PC-9 (cell line): ENCODE results near the gene PTPN22. TPM values are rescaled to one million over a fixed set of nuclear protein-coding genes. Genes with fewer than 3 reads are reported as not detected.

Experiments
- BruUV-seq: library from RNA; stranded (reverse); fragments of 400-500 nt; replicated peaks from 2 replicates; lab custom pipeline; 2021; lab: Mats Ljungman, UMichigan
- CTCF ChIA-PET: fragments of 300-600 bp; sonication (Branson Sonifier 250); formaldehyde crosslinking; loops from one replicate; lab custom pipeline; 2022; ENCODE audit warnings: antibody characterized with exemption; lab: Charles Lee
- POLR2A ChIA-PET: fragments of 300-600 bp; sonication (Branson Sonifier 250); formaldehyde crosslinking; loops from one replicate; lab custom pipeline; 2022; ENCODE audit warnings: antibody characterized with exemption; ENCODE audit not compliant: unreplicated experiment; lab: Charles Lee
- DNase-seq, 2 experiments: peaks; one replicate each; pipeline versions ENCODE4 v3.0.0 to v3.0.0-alpha.2; 2015 to 2022; ENCODE audit warnings: mixed read lengths in 1 of 2
- H2AFZ ChIP-seq: fragments of 200-600 bp; sonication (generic); 2 replicates; pipeline ENCODE4 v1.8.1; 2017; ENCODE audit warnings: antibody characterized with exemption
- H3F3A ChIP-seq: fragments of 200-600 bp; sonication (generic); 2 replicates; pipeline ENCODE4 v1.8.1; 2017; ENCODE audit warnings: antibody characterized with exemption, mild to moderate bottlenecking, low read depth; ENCODE audit not compliant: insufficient read depth
- H3K27ac ChIP-seq: fragments of 200-600 bp; sonication (generic); 2 replicates; pipeline ENCODE4 v1.6.1; 2016; ENCODE audit warnings: mixed run types
- H3K27me3 ChIP-seq: fragments of 200-600 bp; sonication (generic); 2 replicates; pipeline ENCODE4 v1.6.1; 2016; ENCODE audit warnings: low read depth, mixed run types; ENCODE audit not compliant: insufficient read depth
- H3K36me3 ChIP-seq: fragments of 200-600 bp; sonication (generic); 2 replicates; pipeline ENCODE4 v1.6.1; 2016; ENCODE audit warnings: low read depth, mixed run types
- H3K4me1 ChIP-seq: fragments of 200-600 bp; sonication (generic); replicated peaks from 2 replicates; pipeline ENCODE4 v1.6.1; 2016; ENCODE audit warnings: mixed run types; ENCODE audit not compliant: insufficient read depth
- H3K4me2 ChIP-seq: fragments of 200-600 bp; sonication (generic); 2 replicates; pipeline ENCODE4 v1.6.1; 2017; ENCODE audit warnings: mixed run types
- H3K4me3 ChIP-seq: fragments of 200-600 bp; sonication (generic); 2 replicates; pipeline ENCODE4 v1.6.1; 2016; ENCODE audit warnings: mixed run types
- H3K79me2 ChIP-seq: fragments of 200-600 bp; sonication (generic); 2 replicates; pipeline ENCODE4 v1.6.1; 2017; ENCODE audit warnings: low read depth, mixed run types
- H3K9me2 ChIP-seq: fragments of 200-600 bp; sonication (generic); 2 replicates; pipeline ENCODE4 v1.8.1; 2017; ENCODE audit warnings: mild to moderate bottlenecking; ENCODE audit not compliant: insufficient read depth
- H3K9me3 ChIP-seq: fragments of 200-600 bp; sonication (generic); 2 replicates; pipeline ENCODE4 v1.8.1; 2016; ENCODE audit warnings: low read depth; ENCODE audit not compliant: insufficient read depth
- H4K20me1 ChIP-seq: fragments of 200-600 bp; sonication (generic); 2 replicates; pipeline ENCODE4 v1.8.1; 2017; ENCODE audit not compliant: insufficient read depth
- EZH2 ChIP-seq: fragments of 200-600 bp; sonication (generic); IDR thresholded peaks from 2 replicates; pipeline ENCODE4 v1.8.0; 2017; ENCODE audit warnings: antibody characterized with exemption, low read depth
- intact Hi-C: fragments of 100-400 bp; cut with micrococcal nuclease; formaldehyde crosslinking; loops from one replicate; pipeline ENCODE4 v1.10.0; 2022; ENCODE audit not compliant: unreplicated experiment
- total RNA-seq: library from RNA; stranded (reverse); gene quantifications from 2 replicates; pipeline ENCODE4 v1.2.3, GENCODE V29; 2021
- TF ChIP-seq, protein P1 (sequence below): fragments of 200-600 bp; sonication (generic); conservative IDR thresholded peaks from 2 replicates; pipeline ENCODE4 v1.6.1; 2017; ENCODE audit warnings: mixed run types, antibody characterized with exemption, mild to moderate bottlenecking, moderate library complexity

Gene PTPN22
- total RNA-seq, 1 experiment from 2014 or later: 0.11 TPM

DNA sequence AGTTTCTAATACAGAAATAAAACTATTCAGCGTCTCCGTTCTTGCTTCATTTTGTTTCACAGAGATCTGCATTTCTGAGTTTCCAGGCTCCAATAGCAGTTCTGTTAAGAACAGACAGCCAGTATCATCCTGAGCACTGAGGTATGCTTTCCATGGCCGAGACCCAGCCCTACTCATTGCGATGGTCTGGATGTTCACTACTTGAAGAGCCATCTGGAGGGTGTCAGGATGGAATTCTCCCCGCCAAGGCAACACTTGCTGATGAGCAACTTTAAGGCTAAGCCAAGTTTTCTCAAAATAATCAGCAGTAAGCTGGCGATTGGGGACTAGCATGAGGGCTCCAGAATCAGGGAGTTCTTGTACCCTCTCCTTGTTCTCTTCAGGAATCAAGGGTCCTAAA, 23.6 kb upstream of the PTPN22 start:
- Histone ChIP-seq H3K9me3 (no peaks in the 10 kb centered on the region), H3K27ac (no peak overlapping the region), H3K4me1 (no peaks in the 10 kb centered on the region), H3K27me3 (no peaks in the 10 kb centered on the region), H3F3A (0 out of 2 replicates have a peak, but pooled peaks cover 5% of the 10 kb centered on the region), H3K4me2 (no peak overlapping the region), H4K20me1 (no peaks in the 10 kb centered on the region), H3K9me2 (no peaks in the 10 kb centered on the region), H3K36me3 (no peaks in the 10 kb centered on the region; the same call in 1 of the 2 replicates), H3K79me2 (no peaks in the 10 kb centered on the region), H2AFZ (no peak overlapping the region), H3K4me3 (no peak overlapping the region)
- no peak for TF ChIP-seq EZH2
- TF ChIP-seq, protein P1, sequence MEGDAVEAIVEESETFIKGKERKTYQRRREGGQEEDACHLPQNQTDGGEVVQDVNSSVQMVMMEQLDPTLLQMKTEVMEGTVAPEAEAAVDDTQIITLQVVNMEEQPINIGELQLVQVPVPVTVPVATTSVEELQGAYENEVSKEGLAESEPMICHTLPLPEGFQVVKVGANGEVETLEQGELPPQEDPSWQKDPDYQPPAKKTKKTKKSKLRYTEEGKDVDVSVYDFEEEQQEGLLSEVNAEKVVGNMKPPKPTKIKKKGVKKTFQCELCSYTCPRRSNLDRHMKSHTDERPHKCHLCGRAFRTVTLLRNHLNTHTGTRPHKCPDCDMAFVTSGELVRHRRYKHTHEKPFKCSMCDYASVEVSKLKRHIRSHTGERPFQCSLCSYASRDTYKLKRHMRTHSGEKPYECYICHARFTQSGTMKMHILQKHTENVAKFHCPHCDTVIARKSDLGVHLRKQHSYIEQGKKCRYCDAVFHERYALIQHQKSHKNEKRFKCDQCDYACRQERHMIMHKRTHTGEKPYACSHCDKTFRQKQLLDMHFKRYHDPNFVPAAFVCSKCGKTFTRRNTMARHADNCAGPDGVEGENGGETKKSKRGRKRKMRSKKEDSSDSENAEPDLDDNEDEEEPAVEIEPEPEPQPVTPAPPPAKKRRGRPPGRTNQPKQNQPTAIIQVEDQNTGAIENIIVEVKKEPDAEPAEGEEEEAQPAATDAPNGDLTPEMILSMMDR: no peak
- DNase-seq: no peak
- intact Hi-C loops: no loop called here
- CTCF ChIA-PET: no interaction called here
- BruUV-seq: no TSS peak
- POLR2A ChIA-PET: no interaction called here

DNA sequence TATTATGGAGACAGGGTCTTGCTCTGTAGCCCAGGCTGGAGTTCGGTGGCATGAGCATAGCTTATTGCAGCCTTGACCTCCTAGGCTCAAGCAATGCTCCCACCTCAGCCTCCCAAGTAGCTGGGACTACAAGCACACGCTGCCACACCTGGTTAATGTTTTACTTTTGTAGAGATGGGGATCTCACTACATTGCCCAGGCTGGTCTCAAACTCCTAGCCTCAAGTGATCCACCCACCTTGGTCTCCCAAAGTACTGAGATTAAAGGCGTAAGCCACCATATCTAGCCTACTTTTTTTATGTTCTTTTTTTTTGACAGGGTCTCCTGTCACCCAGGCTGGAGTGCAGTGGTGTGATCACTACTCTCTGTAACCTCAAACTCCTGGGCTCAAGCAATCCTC, 21.8 kb upstream of the PTPN22 start:
- intact Hi-C loops: no loop called here
- H3K27ac ChIP-seq: no peak overlapping the region
- BruUV-seq: no TSS peak
- TF ChIP-seq, protein P1: no peak
- no peak for TF ChIP-seq EZH2
- ChIA-PET CTCF (no interaction called here), POLR2A (interaction anchor here (0.5 kb wide), 1 partner anchor 201 kb away, joined by 5 read pairs; no protein-coding TSS in a partner anchor)
- no peaks in the 10 kb centered on the region for H3K9me2 ChIP-seq
- H4K20me1 ChIP-seq: no peaks in the 10 kb centered on the region
- 0 out of 2 replicates have a peak, but pooled peaks cover 5% of the 10 kb centered on the region for H3F3A ChIP-seq
- H3K27me3 ChIP-seq: no peaks in the 10 kb centered on the region
- no peak for DNase-seq
- no peaks in the 10 kb centered on the region; the same call in 1 of the 2 replicates for H3K36me3 ChIP-seq
- H3K4me3 ChIP-seq: no peak overlapping the region
- no peak overlapping the region for H2AFZ ChIP-seq
- no peaks in the 10 kb centered on the region for H3K4me1 ChIP-seq
- H3K9me3 ChIP-seq: no peaks in the 10 kb centered on the region
- no peak overlapping the region for H3K4me2 ChIP-seq
- H3K79me2 ChIP-seq: no peaks in the 10 kb centered on the region

DNA sequence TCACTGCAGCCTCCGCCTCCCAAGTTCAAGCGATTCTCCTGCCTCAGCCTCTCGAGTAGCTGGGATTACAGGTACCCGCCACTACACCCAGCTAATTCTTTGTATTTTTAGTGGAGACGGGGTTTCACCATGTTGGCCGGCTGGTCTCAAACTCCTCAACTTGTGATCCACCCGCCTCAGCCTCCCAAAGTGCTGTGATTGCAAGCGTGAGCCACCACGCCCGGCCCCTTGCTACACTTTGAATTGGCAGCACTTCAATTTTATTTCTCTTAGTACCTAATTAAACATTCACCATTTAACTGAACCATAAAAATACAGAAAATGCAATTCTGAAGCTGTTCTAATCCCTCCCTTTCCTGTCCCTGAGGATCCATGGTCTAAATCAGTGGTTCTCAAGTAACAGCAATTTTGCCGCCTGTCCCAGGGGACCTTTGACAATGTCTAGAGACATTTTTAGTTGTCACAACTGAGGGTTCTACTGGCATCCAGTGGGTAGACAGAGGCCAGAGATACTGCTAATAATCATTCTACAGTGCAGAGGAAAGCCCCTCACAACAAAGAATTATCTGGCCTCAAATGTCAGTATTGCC, 20.2 kb upstream of the PTPN22 start:
- 0 out of 2 replicates have a peak, but pooled peaks cover 5% of the 10 kb centered on the region for H3F3A ChIP-seq
- DNase-seq: no peak
- intact Hi-C loops: no loop called here
- TF ChIP-seq, protein P1: no peak
- TF ChIP-seq EZH2: no peak
- no peaks in the 10 kb centered on the region for H4K20me1 ChIP-seq
- no peaks in the 10 kb centered on the region for H3K27me3 ChIP-seq
- H2AFZ ChIP-seq: no peak overlapping the region
- POLR2A ChIA-PET: no interaction called here
- no peaks in the 10 kb centered on the region for H3K79me2 ChIP-seq
- no peaks in the 10 kb centered on the region; the same call in 1 of the 2 replicates for H3K36me3 ChIP-seq
- no peak overlapping the region for H3K4me3 ChIP-seq
- BruUV-seq: no TSS peak
- H3K4me2 ChIP-seq: no peak overlapping the region
- H3K9me3 ChIP-seq: no peaks in the 10 kb centered on the region
- no peak overlapping the region for H3K27ac ChIP-seq
- H3K4me1 ChIP-seq: no peaks in the 10 kb centered on the region
- CTCF ChIA-PET: no interaction called here
- H3K9me2 ChIP-seq: no peaks in the 10 kb centered on the region
